ENCODE measurements around the gene LSM14A. TPM values are rescaled to one million over a fixed set of nuclear protein-coding genes. Genes with fewer than 3 reads are reported as not detected.
A peak's percentile ranks its signal among the peaks of the same experiment; 100 is the strongest.
"Not testable (repeated sequence)": the region's sequence is repeated elsewhere in the genome, so short reads cannot be mapped to it uniquely, and the experiment has no call there.

Gene LSM14A
- total and polyA plus RNA-seq, 2 of the 13 experiments (the other 11 are each of a cell fraction or from before 2014, with no cell fraction given): 77.0 to 83.6 TPM

DNA sequence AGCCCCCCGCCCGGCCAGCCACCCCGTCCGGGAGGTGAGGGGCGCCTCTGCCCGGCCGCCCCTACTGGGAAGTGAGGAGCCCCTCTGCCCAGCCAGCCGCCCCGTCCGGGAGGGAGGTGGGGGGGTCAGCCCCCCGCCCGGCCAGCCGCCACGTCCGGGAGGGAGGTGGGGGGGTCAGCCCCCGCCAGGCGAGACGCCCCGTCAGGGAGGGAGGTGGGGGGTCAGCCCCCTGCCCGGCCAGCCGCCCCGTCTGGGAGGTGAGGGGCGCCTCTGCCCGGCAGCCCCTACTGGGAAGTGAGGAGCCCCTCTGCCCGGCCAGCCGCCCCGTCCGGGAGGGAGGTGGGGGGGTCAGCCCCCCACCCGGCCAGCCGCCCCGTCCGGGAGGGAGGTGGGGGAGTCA lies 39.6 kb upstream of the LSM14A start:
- H3K9ac ChIP-seq (ENCODE audit: insufficient read depth, low read depth, low read length); H3K4me2 ChIP-seq (ENCODE audit: low read depth, low read length); H3K27ac ChIP-seq (ENCODE audit: extremely low read length, insufficient read depth, low read length); H2AFZ ChIP-seq (ENCODE audit: low read length); H3K4me3 ChIP-seq (replicated peaks in 1 of 3; ENCODE audit: insufficient read depth in 1 of 3, low read depth in 2 of 3, low read length in 3 of 3); in situ Hi-C loops (cut with HindIII; ENCODE audit: extremely low pct_ligation_motif_present, low pct_unique_long_range_greater_than_20kb); intact Hi-C loops (cut with micrococcal nuclease; ENCODE audit: unreplicated experiment); FAIRE-seq; H3K36me3 ChIP-seq (replicated peaks in 1 of 2; ENCODE audit: control insufficient read depth in 1 of 2, insufficient read depth in 2 of 2, low read length in 2 of 2); BruUV-seq (replicated peaks); DNase-seq (ENCODE audit: low spot score); H3K9me3 ChIP-seq (ENCODE audit: low read length); H3K79me2 ChIP-seq (ENCODE audit: insufficient read depth, low read length); ATAC-seq; H4K20me1 ChIP-seq (ENCODE audit: insufficient read depth, low read length); H3K27me3 ChIP-seq (ENCODE audit: control insufficient read depth in 1 of 2, insufficient read depth in 2 of 2, low read length in 2 of 2); CTCF ChIA-PET (ENCODE audit: low intra/inter-chr PET ratio, low total read pairs); POLR2A ChIA-PET: not testable (repeated sequence)
- WGBS (ENCODE audit: low lambda C conversion rate): no CpG with 5 or more reads among the region's 32 CpGs
- peaks cover 13% of the 10 kb centered on the region for H3K4me1 ChIP-seq (ENCODE audit: insufficient read depth, low read length)

DNA sequence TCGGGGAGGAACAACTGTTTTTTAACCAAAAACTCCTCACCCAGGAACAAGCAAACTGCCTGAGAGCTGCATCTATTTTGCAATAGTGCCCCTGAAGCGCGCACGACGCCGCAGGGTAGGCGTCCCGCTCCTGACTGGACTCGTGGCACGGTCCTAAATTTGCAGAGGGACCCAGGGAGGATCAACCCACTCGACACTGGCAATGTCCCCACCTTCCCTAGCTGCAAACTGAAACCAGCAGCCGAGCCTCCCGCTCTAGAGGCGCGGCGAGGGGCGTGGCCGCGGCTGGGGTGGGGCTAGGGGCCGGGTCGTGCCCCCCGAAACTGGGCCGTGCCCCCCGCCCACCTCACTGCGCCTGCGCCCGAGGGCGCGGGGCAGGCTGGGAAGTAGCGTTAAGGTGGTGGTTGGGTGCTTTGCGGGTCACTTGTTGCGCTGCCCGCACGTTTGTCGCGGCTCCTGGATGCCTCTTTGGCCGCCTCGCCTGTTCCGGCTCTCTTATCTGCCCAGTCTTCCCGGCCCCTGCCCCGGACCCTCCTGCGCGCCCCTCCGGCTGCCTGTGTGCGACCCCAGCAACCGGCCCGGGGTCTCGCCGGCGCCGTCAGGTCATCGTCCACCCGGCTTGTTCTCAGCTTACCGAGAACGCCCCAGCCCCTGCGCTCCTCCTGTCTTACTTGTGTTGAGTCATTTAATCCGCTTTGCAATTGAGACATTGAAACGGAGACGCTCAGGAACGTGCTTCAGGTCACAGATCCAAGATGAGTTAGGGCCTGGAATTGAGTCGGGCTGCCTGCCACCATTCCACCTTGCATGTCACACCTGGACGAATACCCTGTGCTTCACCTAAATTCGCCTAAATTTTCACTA lies 37.9 kb upstream of the LSM14A start:
- 2% methylated on average over 16 of the region's 63 CpGs for WGBS (ENCODE audit: low lambda C conversion rate)
- TSS peak; percentile 97 for BruUV-seq (replicated peaks)
- ChIA-PET POLR2A (interaction anchor here (1.0 to 1.9 kb wide), 4 partner anchors 10 to 39 kb away, joined by 4 to 8 read pairs (median 5); no protein-coding TSS in a partner anchor), CTCF (ENCODE audit: low intra/inter-chr PET ratio, low total read pairs) (no interaction called here)
- H3K27me3 ChIP-seq (ENCODE audit: control insufficient read depth in 1 of 2, insufficient read depth in 2 of 2, low read length in 2 of 2): no peaks in the 10 kb centered on the region
- H3K79me2 ChIP-seq (ENCODE audit: insufficient read depth, low read length): no peaks in the 10 kb centered on the region
- peak overlapping the region; percentile 98 for H3K4me2 ChIP-seq (ENCODE audit: low read depth, low read length)
- peak overlapping the region; percentile 59 for H3K27ac ChIP-seq (ENCODE audit: extremely low read length, insufficient read depth, low read length)
- peak overlapping the region; percentile 63 to 78 (median 66) for H3K4me3 ChIP-seq (replicated peaks in 1 of 3; ENCODE audit: insufficient read depth in 1 of 3, low read depth in 2 of 3, low read length in 3 of 3)
- no peaks in the 10 kb centered on the region for H3K36me3 ChIP-seq (replicated peaks in 1 of 2; ENCODE audit: control insufficient read depth in 1 of 2, insufficient read depth in 2 of 2, low read length in 2 of 2)
- no peak for FAIRE-seq
- H2AFZ ChIP-seq (ENCODE audit: low read length): peak overlapping the region; percentile 76
- peaks cover 13% of the 10 kb centered on the region for H3K4me1 ChIP-seq (ENCODE audit: insufficient read depth, low read length)
- intact Hi-C loops (cut with micrococcal nuclease; ENCODE audit: unreplicated experiment) (no loop called here), in situ Hi-C loops (cut with HindIII; ENCODE audit: extremely low pct_ligation_motif_present, low pct_unique_long_range_greater_than_20kb) (no loop called here)
- no peaks in the 10 kb centered on the region for H3K9me3 ChIP-seq (ENCODE audit: low read length)
- peak overlapping the region; percentile 76 for H3K9ac ChIP-seq (ENCODE audit: insufficient read depth, low read depth, low read length)
- peak; percentile 94 for ATAC-seq
- DNase-seq (ENCODE audit: low spot score): peak; percentile 70
- no peaks in the 10 kb centered on the region for H4K20me1 ChIP-seq (ENCODE audit: insufficient read depth, low read length)
- 0 out of 2 replicates have a peak, but pooled peaks have one; percentile 36 for TF ChIP-seq ZBTB3 (CRISPR knock-in tag; IDR thresholded peaks at IDR 0.05; ENCODE audit: borderline replicate concordance, low read depth)
- TF ChIP-seq GABPB1 (CRISPR knock-in tag; IDR thresholded peaks at IDR 0.05): peak; percentile 74
- no peak for TF ChIP-seq MIXL1 (CRISPR knock-in tag; IDR thresholded peaks at IDR 0.05)
- TF ChIP-seq, protein P1, sequence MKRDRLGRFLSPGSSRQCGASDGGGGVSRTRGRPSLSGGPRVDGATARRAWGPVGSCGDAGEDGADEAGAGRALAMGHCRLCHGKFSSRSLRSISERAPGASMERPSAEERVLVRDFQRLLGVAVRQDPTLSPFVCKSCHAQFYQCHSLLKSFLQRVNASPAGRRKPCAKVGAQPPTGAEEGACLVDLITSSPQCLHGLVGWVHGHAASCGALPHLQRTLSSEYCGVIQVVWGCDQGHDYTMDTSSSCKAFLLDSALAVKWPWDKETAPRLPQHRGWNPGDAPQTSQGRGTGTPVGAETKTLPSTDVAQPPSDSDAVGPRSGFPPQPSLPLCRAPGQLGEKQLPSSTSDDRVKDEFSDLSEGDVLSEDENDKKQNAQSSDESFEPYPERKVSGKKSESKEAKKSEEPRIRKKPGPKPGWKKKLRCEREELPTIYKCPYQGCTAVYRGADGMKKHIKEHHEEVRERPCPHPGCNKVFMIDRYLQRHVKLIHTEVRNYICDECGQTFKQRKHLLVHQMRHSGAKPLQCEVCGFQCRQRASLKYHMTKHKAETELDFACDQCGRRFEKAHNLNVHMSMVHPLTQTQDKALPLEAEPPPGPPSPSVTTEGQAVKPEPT (CRISPR knock-in tag; IDR thresholded peaks at IDR 0.05; ENCODE audit: low read depth): peak; percentile 100
- peak; percentile 64; the same call in 1 of the 2 replicates for TF ChIP-seq PHF20 (CRISPR knock-in tag; IDR thresholded peaks at IDR 0.05)
- TF ChIP-seq, protein P2, sequence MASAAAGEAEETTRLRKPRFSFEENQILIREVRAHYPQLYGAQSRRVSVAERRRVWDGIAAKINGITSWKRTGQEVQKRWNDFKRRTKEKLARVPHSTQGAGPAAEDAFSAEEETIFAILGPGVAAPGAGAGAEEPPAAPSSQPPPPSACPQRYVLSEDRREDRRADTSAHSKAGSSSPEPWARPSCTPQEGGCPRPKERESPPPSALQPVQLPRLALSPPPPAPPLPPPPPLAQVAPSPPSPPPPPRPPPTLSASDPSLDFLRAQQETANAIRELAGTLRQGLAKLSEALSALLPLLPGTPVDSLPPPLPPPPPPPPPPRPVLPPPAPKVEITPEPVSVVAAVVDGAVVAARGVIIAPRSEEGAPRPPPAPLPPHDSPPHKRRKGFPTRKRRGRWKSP (CRISPR knock-in tag; IDR thresholded peaks at IDR 0.05): peak; percentile 78
- no peak for TF ChIP-seq ISX (CRISPR knock-in tag; conservative IDR thresholded peaks at IDR 0.05)
- peak; percentile 52 for TF ChIP-seq GATA4 (IDR thresholded peaks at IDR 0.05; ENCODE audit: borderline replicate concordance, low read depth)
- no peak for TF ChIP-seq ZNF670 (CRISPR knock-in tag; IDR thresholded peaks at IDR 0.05; ENCODE audit: borderline replicate concordance)
- TF ChIP-seq FOXA3 (CRISPR knock-in tag; IDR thresholded peaks at IDR 0.05): peak; percentile 21; the same call in 1 of the 2 replicates
- TF ChIP-seq ZFYVE20 (CRISPR knock-in tag; IDR thresholded peaks at IDR 0.05; ENCODE audit: borderline replicate concordance, low read depth): peak; percentile 79; the same call in 1 of the 2 replicates
- TF ChIP-seq ZNF556 (CRISPR knock-in tag; IDR thresholded peaks at IDR 0.05; ENCODE audit: borderline replicate concordance): peak; percentile 88
- no peak for TF ChIP-seq MED13 (CRISPR knock-in tag; IDR thresholded peaks at IDR 0.05)
- peak; percentile 75 for TF ChIP-seq NR2C2 (CRISPR knock-in tag; IDR thresholded peaks at IDR 0.05; ENCODE audit: borderline replicate concordance)
- no peak for TF ChIP-seq TGIF2 (CRISPR knock-in tag; IDR thresholded peaks at IDR 0.05)
